HUES48 (cell line): Measurements from ENCODE around the gene TRIM17.

ENCODE experiments used
- H3K27ac ChIP-seq: one replicate; pipeline ENCODE4 v1.7.0; 2013; ENCODE audit warnings: low read depth, low read length, inconsistent platforms
- H3K27me3 ChIP-seq: 2 replicates; pipeline ENCODE4 v1.6.1; 2013; ENCODE audit warnings: mild to moderate bottlenecking, low read length; ENCODE audit not compliant: control insufficient read depth, insufficient read depth
- H3K36me3 ChIP-seq: 2 replicates; pipeline ENCODE4 v1.6.1; 2013; ENCODE audit warnings: low read length; ENCODE audit not compliant: control insufficient read depth, insufficient read depth
- H3K4me1 ChIP-seq: 2 replicates; pipeline ENCODE4 v1.6.1; 2013; ENCODE audit warnings: mild to moderate bottlenecking, low read length; ENCODE audit not compliant: control insufficient read depth, insufficient read depth
- H3K4me3 ChIP-seq: 2 replicates; pipeline ENCODE4 v1.5.1; 2013; ENCODE audit warnings: mild to moderate bottlenecking, low read depth, low read length
- H3K9ac ChIP-seq: 2 replicates; pipeline ENCODE4 v1.6.1; 2013; ENCODE audit warnings: mild to moderate bottlenecking, low read depth, low read length, moderate library complexity
- H3K9me3 ChIP-seq: 2 replicates; pipeline ENCODE4 v1.6.1; 2013; ENCODE audit warnings: low read length; ENCODE audit not compliant: control insufficient read depth, insufficient read depth

The TRIM17 gene

GRCh38 chr1:228400237-228400651, 16.4 kb downstream of the TRIM17 start:
- no peaks in the 10 kb centered on the region for H3K9me3 ChIP-seq
- H3K4me1 ChIP-seq, result 0 out of 2 replicates have a peak, but pooled peaks cover 5% of the 10 kb centered on the region
- H3K27me3 ChIP-seq, result no peaks in the 10 kb centered on the region
- H3K36me3 ChIP-seq, result peaks cover 84% of the 10 kb centered on the region
- H3K27ac ChIP-seq, result no peak overlapping the region
- H3K9ac ChIP-seq, result no peak overlapping the region
- no peak overlapping the region for H3K4me3 ChIP-seq

- Histone ChIP-seq H3K27me3 (no peaks in the 10 kb centered on the region), H3K27ac (no peak overlapping the region), H3K36me3 (peaks cover 89% of the 10 kb centered on the region), H3K4me1 (no peaks in the 10 kb centered on the region), H3K9ac (no peak overlapping the region), H3K9me3 (no peaks in the 10 kb centered on the region), H3K4me3 (no peak overlapping the region)
Measured at GRCh38 chr1:228399531-228400236, 17.0 kb downstream of the TRIM17 start.

- no peak overlapping the region for H3K9ac ChIP-seq
Measured at GRCh38 chr1:228398741-228399461, 17.8 kb downstream of the TRIM17 start.

GRCh38 chr1:228397966-228398365, 18.7 kb downstream of the TRIM17 start:
- H3K9me3 ChIP-seq, result no peaks in the 10 kb centered on the region

More at GRCh38 chr1:228398741-228399461, 17.8 kb downstream of the TRIM17 start:
- H3K4me1 ChIP-seq, result no peaks in the 10 kb centered on the region
- no peak overlapping the region for H3K27ac ChIP-seq
- H3K9me3 ChIP-seq, result no peaks in the 10 kb centered on the region
- H3K27me3 ChIP-seq, result no peaks in the 10 kb centered on the region
- H3K36me3 ChIP-seq, result peaks cover 89% of the 10 kb centered on the region
- H3K4me3 ChIP-seq, result no peak overlapping the region

GRCh38 chr1:228396770-228397662, 19.6 kb downstream of the TRIM17 start:
- Histone ChIP-seq H3K9me3 (no peaks in the 10 kb centered on the region), H3K9ac (no peak overlapping the region), H3K36me3 (peaks cover 92% of the 10 kb centered on the region), H3K27me3 (no peaks in the 10 kb centered on the region), H3K4me1 (no peaks in the 10 kb centered on the region), H3K4me3 (no peak overlapping the region), H3K27ac (no peak overlapping the region)

More at GRCh38 chr1:228397966-228398365, 18.7 kb downstream of the TRIM17 start:
- Histone ChIP-seq H3K36me3 (peaks cover 91% of the 10 kb centered on the region), H3K9ac (no peak overlapping the region), H3K4me1 (no peaks in the 10 kb centered on the region), H3K27me3 (no peaks in the 10 kb centered on the region), H3K4me3 (no peak overlapping the region), H3K27ac (no peak overlapping the region)

GRCh38 chr1:228394571-228395394, 21.9 kb downstream of the TRIM17 start:
- Histone ChIP-seq H3K9me3 (no peaks in the 10 kb centered on the region), H3K4me3 (no peak overlapping the region), H3K27ac (no peak overlapping the region), H3K36me3 (peaks cover 74% of the 10 kb centered on the region), H3K9ac (no peak overlapping the region), H3K4me1 (no peaks in the 10 kb centered on the region), H3K27me3 (no peaks in the 10 kb centered on the region)

GRCh38 chr1:228393811-228394570, 22.7 kb downstream of the TRIM17 start:
- H3K4me1 ChIP-seq, result no peaks in the 10 kb centered on the region
- no peak overlapping the region for H3K4me3 ChIP-seq
- H3K9ac ChIP-seq, result no peak overlapping the region
- H3K27me3 ChIP-seq, result no peaks in the 10 kb centered on the region
- no peaks in the 10 kb centered on the region for H3K9me3 ChIP-seq
- H3K27ac ChIP-seq, result no peak overlapping the region
- H3K36me3 ChIP-seq, result peaks cover 67% of the 10 kb centered on the region

GRCh38 chr1:228393268-228393701, 23.4 kb downstream of the TRIM17 start:
- no peaks in the 10 kb centered on the region for H3K9me3 ChIP-seq
- no peak overlapping the region for H3K27ac ChIP-seq
- no peaks in the 10 kb centered on the region for H3K4me1 ChIP-seq
- no peaks in the 10 kb centered on the region for H3K27me3 ChIP-seq
- no peak overlapping the region for H3K9ac ChIP-seq
- peaks cover 60% of the 10 kb centered on the region for H3K36me3 ChIP-seq
- H3K4me3 ChIP-seq, result no peak overlapping the region

GRCh38 chr1:228392111-228392936, 24.3 kb downstream of the TRIM17 start:
- Histone ChIP-seq H3K4me3 (no peak overlapping the region), H3K9ac (no peak overlapping the region), H3K9me3 (no peaks in the 10 kb centered on the region), H3K27me3 (no peaks in the 10 kb centered on the region), H3K4me1 (no peaks in the 10 kb centered on the region), H3K27ac (no peak overlapping the region), H3K36me3 (peaks cover 51% of the 10 kb centered on the region)
